ENCODE data around the gene NECAP2. TPM values are rescaled to one million over a fixed set of nuclear protein-coding genes. Genes with fewer than 3 reads are reported as not detected.

Gene NECAP2
- total and polyA plus RNA-seq, 2 experiments from 2014 or later, result 34.4 to 38.4 TPM

DNA sequence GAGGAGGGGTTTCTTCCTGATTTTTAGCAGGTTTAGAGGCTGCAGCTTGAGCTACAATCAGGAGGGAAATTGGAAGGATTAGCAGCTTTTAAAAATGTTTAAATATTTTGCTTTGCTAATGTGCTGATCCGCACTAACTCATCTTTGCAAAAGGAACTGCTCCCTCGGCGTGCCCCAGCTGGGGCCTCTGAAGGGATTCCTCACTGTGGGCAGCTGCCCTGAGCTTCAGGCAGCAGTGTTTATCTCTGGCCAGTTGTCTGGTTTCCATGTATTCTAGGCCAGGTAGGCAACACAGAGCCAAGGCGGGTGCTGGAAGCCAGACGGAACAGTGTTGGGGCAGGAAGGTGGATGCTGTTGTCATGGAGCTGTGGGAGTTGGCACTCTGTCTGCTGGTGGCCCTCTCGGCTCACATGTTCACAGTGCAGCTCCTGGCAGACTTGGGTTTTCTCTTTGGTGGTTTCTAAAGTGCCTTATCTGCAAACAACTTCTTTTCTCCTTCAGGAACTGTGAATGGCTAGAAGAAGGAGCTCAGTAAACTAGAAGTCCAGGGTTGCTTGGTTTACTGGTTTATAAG, 18.9 kb downstream of the NECAP2 start:
- peak overlapping the region; percentile 62 for H3K27ac ChIP-seq
- H3K4me1 ChIP-seq (ENCODE audit: low read depth), result no peaks in the 10 kb centered on the region
- no peaks in the 10 kb centered on the region for H3K27me3 ChIP-seq
- H3K36me3 ChIP-seq, result peaks cover 44% of the 10 kb centered on the region
- TF ChIP-seq, protein P1, sequence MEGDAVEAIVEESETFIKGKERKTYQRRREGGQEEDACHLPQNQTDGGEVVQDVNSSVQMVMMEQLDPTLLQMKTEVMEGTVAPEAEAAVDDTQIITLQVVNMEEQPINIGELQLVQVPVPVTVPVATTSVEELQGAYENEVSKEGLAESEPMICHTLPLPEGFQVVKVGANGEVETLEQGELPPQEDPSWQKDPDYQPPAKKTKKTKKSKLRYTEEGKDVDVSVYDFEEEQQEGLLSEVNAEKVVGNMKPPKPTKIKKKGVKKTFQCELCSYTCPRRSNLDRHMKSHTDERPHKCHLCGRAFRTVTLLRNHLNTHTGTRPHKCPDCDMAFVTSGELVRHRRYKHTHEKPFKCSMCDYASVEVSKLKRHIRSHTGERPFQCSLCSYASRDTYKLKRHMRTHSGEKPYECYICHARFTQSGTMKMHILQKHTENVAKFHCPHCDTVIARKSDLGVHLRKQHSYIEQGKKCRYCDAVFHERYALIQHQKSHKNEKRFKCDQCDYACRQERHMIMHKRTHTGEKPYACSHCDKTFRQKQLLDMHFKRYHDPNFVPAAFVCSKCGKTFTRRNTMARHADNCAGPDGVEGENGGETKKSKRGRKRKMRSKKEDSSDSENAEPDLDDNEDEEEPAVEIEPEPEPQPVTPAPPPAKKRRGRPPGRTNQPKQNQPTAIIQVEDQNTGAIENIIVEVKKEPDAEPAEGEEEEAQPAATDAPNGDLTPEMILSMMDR (IDR thresholded peaks at IDR 0.05; ENCODE audit: low read depth, low read length), result no peak
- H3K4me3 ChIP-seq, result no peak overlapping the region
- no peaks in the 10 kb centered on the region for H3K9me3 ChIP-seq (ENCODE audit: low read depth)
- no peak for DNase-seq (ENCODE audit: low read depth in 1 of 2, low spot score in 1 of 2)

DNA sequence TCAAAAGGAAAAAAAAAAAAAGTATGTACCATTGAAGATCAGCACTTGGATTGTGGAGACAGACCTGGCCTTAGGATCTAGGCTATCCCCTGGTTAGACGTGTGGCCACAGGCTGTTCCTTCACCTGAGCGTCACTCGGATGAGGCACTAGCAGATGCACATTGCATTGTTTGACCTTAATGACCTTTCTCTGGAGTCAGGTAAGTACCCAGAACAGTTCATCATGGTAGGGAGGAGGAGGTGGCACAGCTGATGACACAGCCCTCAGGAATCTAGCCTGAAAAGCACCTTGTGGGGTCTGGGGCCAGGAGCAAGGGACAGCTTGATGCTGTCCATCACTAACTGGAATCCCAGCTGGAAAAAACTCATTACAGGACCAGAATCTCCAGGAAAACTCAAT, 21.2 kb downstream of the NECAP2 start:
- DNase-seq (ENCODE audit: low read depth in 1 of 2, low spot score in 1 of 2), result no peak
- Histone ChIP-seq H3K27ac (no peak overlapping the region), H3K9me3 (ENCODE audit: low read depth) (no peaks in the 10 kb centered on the region), H3K4me3 (no peak overlapping the region), H3K27me3 (no peaks in the 10 kb centered on the region), H3K36me3 (peaks cover 39% of the 10 kb centered on the region), H3K4me1 (ENCODE audit: low read depth) (no peaks in the 10 kb centered on the region)
- TF ChIP-seq, protein P1 (IDR thresholded peaks at IDR 0.05; ENCODE audit: low read depth, low read length), result no peak

DNA sequence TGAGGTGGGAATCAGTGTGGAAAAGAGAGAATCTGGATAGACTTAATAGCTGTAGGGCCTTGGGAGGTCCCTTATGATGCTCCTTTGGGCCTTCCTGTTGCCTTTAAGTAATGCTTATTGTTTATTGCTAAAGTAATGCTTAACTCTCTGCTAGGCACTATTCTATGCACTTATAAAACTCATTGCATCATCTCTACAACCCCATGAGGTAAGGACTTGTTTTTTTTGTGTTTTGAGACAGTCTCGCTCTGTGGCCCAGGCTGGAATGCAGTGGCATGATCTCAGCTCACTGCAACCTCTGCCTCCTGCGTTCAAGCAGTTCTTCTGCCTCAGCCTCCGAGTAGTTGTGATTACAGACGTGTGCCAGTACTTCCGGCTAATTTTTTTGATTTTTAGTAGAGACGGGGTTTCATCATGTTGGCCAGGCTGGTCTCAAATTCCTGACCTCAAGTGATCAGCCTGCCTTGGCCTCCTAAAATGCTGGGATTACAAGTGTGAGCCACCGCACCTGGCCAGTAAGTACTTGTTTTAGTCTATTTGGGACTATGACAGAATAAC, 22.3 kb downstream of the NECAP2 start:
- DNase-seq (ENCODE audit: low read depth in 1 of 2, low spot score in 1 of 2), result no peak
- TF ChIP-seq, protein P1 (IDR thresholded peaks at IDR 0.05; ENCODE audit: low read depth, low read length), result no peak
- Histone ChIP-seq H3K36me3 (peaks cover 32% of the 10 kb centered on the region), H3K9me3 (ENCODE audit: low read depth) (no peaks in the 10 kb centered on the region), H3K27me3 (no peaks in the 10 kb centered on the region), H3K27ac (no peak overlapping the region), H3K4me3 (no peak overlapping the region), H3K4me1 (ENCODE audit: low read depth) (no peaks in the 10 kb centered on the region)

DNA sequence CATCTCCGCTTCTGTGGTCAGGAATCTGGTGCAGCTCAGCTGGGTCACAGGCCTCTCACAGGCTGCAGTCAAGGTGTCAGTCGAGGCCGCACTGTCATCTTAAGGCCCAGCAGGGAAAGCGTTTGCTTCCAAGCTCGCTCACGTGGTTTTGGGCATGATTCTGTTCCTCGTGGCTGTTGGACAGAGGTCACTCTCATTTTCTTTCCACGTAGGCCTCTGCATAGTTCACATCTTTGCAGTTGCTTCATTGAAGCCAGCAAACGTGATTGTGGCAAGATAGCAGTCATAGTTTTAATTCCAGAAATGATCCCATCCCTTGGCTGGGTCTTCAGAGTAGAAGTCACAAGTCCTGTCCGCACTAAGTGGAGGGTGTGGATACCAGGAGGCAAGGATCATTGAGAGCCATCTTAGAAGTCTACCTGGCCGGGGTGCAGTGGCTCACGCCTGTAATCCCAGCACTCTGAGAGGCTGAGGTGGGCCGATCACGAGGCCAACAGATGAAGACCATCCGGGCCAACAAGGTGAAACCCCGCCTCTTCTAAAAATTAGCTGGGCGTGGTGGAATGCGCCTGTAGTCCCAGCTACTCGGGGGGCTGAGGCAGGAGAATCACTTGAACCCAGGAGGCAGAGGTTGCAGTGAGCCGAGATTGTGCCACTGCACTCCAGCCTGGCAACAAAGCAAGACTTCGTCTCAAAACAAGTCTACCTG, 24.5 kb downstream of the NECAP2 start:
- peak in 1 of 2 donors; percentile 8 for DNase-seq (ENCODE audit: low read depth in 1 of 2, low spot score in 1 of 2)
- Histone ChIP-seq H3K4me1 (ENCODE audit: low read depth) (no peaks in the 10 kb centered on the region), H3K36me3 (peaks cover 14% of the 10 kb centered on the region), H3K27ac (no peak overlapping the region), H3K4me3 (no peak overlapping the region), H3K27me3 (no peaks in the 10 kb centered on the region), H3K9me3 (ENCODE audit: low read depth) (no peaks in the 10 kb centered on the region)
- TF ChIP-seq, protein P1 (IDR thresholded peaks at IDR 0.05; ENCODE audit: low read depth, low read length), result no peak

DNA sequence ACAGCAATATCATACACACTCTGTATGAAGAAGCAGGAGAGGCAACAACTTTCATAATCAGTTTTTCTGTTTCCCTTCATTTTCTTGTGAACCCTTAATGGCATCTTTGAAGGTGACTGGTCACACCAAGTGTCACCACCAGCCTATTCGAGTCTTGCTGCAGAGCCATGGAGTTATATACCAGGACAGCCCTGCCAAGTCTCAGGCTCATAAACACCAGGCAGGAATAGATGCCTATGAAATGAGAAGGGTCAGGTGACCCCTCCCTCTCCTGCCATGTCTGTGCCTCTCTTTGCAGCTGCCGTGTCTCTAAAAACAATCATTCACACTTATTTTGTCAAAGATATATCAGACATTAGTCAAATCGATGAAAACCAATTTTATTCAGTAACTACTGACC, 28.0 kb downstream of the NECAP2 start:
- Histone ChIP-seq H3K4me3 (no peak overlapping the region), H3K4me1 (ENCODE audit: low read depth) (no peaks in the 10 kb centered on the region), H3K27ac (no peak overlapping the region), H3K27me3 (no peaks in the 10 kb centered on the region), H3K36me3 (peaks cover 7% of the 10 kb centered on the region), H3K9me3 (ENCODE audit: low read depth) (no peaks in the 10 kb centered on the region)
- TF ChIP-seq, protein P1 (IDR thresholded peaks at IDR 0.05; ENCODE audit: low read depth, low read length), result no peak
- DNase-seq (ENCODE audit: low read depth in 1 of 2, low spot score in 1 of 2), result no peak
